ENCODE measurements around the gene RUSC2.

DNA sequence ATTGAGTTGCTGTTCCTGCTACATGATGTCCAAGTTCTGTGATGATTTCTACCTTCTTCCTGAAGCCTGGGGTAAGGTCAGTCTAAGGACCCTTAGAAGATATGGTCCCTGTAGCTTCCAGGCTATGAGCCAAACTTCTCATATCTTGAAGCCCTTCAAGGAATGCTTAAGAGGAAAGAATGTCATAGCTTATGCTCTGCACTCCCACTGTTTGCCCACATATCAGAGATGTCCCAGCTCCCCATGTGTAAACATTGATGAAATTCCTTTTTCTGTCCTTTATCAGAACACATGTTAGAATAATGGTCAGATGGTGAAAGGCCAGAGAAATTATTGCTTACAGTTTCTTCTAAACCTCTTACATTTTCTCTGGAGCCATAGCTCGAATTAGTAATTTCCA is 41.4 kb upstream of the RUSC2 start:
- no peak for TF ChIP-seq POLR2A (IDR thresholded peaks at IDR 0.05)
- TF ChIP-seq, protein P1, sequence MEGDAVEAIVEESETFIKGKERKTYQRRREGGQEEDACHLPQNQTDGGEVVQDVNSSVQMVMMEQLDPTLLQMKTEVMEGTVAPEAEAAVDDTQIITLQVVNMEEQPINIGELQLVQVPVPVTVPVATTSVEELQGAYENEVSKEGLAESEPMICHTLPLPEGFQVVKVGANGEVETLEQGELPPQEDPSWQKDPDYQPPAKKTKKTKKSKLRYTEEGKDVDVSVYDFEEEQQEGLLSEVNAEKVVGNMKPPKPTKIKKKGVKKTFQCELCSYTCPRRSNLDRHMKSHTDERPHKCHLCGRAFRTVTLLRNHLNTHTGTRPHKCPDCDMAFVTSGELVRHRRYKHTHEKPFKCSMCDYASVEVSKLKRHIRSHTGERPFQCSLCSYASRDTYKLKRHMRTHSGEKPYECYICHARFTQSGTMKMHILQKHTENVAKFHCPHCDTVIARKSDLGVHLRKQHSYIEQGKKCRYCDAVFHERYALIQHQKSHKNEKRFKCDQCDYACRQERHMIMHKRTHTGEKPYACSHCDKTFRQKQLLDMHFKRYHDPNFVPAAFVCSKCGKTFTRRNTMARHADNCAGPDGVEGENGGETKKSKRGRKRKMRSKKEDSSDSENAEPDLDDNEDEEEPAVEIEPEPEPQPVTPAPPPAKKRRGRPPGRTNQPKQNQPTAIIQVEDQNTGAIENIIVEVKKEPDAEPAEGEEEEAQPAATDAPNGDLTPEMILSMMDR (IDR thresholded peaks at IDR 0.05 in 4 of 5, conservative IDR thresholded peaks at IDR 0.05 in 1 of 5), result no peak
